IMR-90 (cell line): ENCODE measurements around the gene PAK6. TPM values are rescaled to one million over a fixed set of nuclear protein-coding genes. Genes with fewer than 3 reads are reported as not detected.

ENCODE experiments used
- ATAC-seq: fragments of 200-7000 bp; cut with Tn5 transposase; 2 replicates; pipeline ENCODE4 v1.9.1; 2020; ENCODE audit warnings: low read depth, mild to moderate bottlenecking, moderate library complexity
- BruUV-seq: library from RNA; stranded (reverse); fragments of 400-500 nt; replicated peaks from 2 replicates; lab custom pipeline; 2021; lab: Mats Ljungman, UMichigan
- CTCF ChIA-PET: fragments of 300-600 bp; formaldehyde crosslinking; extraction: SDS; loops from one replicate; lab custom pipeline; 2021; ENCODE audit warnings: antibody characterized with exemption; lab: Yijun Ruan, JAX
- POLR2A ChIA-PET: fragments of 300-600 bp; sonication (Branson Sonifier 250); formaldehyde crosslinking; loops from one replicate; lab custom pipeline; 2022; ENCODE audit warnings: antibody characterized with exemption; ENCODE audit not compliant: unreplicated experiment; lab: Charles Lee
- DNase-seq: peaks from one replicate; pipeline ENCODE4 v3.0.0; 2013
- H2AFZ ChIP-seq: replicated peaks from 2 replicates; pipeline ENCODE3; 2013; ENCODE audit warnings: low read length, mild to moderate bottlenecking; ENCODE audit not compliant: poor library complexity
- H2AK5ac ChIP-seq: 2 replicates; pipeline ENCODE4 v1.6.1; 2013; ENCODE audit warnings: low read depth, low read length, inconsistent platforms
- H2AK9ac ChIP-seq: replicated peaks from 2 replicates; pipeline ENCODE3; 2013; ENCODE audit warnings: mild to moderate bottlenecking, low read depth, low read length, moderate library complexity; ENCODE audit not compliant: poor library complexity
- H2BK120ac ChIP-seq: 2 replicates; pipeline ENCODE4 v1.6.1; 2013; ENCODE audit warnings: low read depth, low read length, inconsistent platforms
- H2BK15ac ChIP-seq: 3 replicates; pipeline ENCODE4 v1.6.1; 2013; ENCODE audit warnings: low read depth, low read length, inconsistent platforms
- H2BK20ac ChIP-seq: 2 replicates; pipeline ENCODE4 v1.6.1; 2013; ENCODE audit warnings: low read depth, mild to moderate bottlenecking, inconsistent platforms, low read length, moderate library complexity
- H2BK5ac ChIP-seq: 2 replicates; pipeline ENCODE4 v1.6.1; 2013; ENCODE audit warnings: mild to moderate bottlenecking, low read depth, low read length, inconsistent platforms; ENCODE audit not compliant: poor library complexity, severe bottlenecking
- H3K14ac ChIP-seq: replicated peaks from 2 replicates; pipeline ENCODE4 v1.6.1; 2013; ENCODE audit warnings: low read depth, low read length, inconsistent platforms
- H3K18ac ChIP-seq: 2 replicates; pipeline ENCODE4 v1.6.1; 2013; ENCODE audit warnings: low read depth, low read length, control low read depth
- H3K23ac ChIP-seq: 2 replicates; pipeline ENCODE4 v1.6.1; 2013; ENCODE audit warnings: low read depth, low read length, inconsistent platforms
- H3K27ac ChIP-seq: 2 replicates; pipeline ENCODE4 v1.5.1; 2013; ENCODE audit warnings: mild to moderate bottlenecking, control low read depth, low read length; ENCODE audit not compliant: insufficient read depth
- H3K27me3 ChIP-seq: 2 replicates; pipeline ENCODE4 v1.6.1; 2013; ENCODE audit warnings: low read length; ENCODE audit not compliant: control insufficient read depth, insufficient read depth
- H3K36me3 ChIP-seq: 2 replicates; pipeline ENCODE4 v1.6.1; 2013; ENCODE audit warnings: low read length, mixed read lengths; ENCODE audit not compliant: control insufficient read depth, insufficient read depth
- H3K4ac ChIP-seq: 2 replicates; pipeline ENCODE4 v1.6.1; 2013; ENCODE audit warnings: low read depth, low read length, inconsistent platforms
- H3K4me1 ChIP-seq: 2 replicates; pipeline ENCODE4 v1.6.1; 2013; ENCODE audit warnings: low read length, mixed read lengths; ENCODE audit not compliant: control insufficient read depth, insufficient read depth
- H3K4me2 ChIP-seq: 2 replicates; pipeline ENCODE4 v1.6.1; 2013; ENCODE audit warnings: low read depth, mild to moderate bottlenecking, control low read depth, low read length, moderate library complexity
- H3K4me3 ChIP-seq: 2 replicates; pipeline ENCODE4 v1.5.1; 2013; ENCODE audit warnings: low read depth, mild to moderate bottlenecking, control low read depth, low read length, moderate library complexity; ENCODE audit not compliant: insufficient read depth
- H3K56ac ChIP-seq: 2 replicates; pipeline ENCODE4 v1.6.1; 2013; ENCODE audit warnings: low read length, inconsistent platforms; ENCODE audit not compliant: insufficient read depth; ENCODE audit errors: extremely low read depth
- H3K79me1 ChIP-seq, 2 experiments: 2 replicates each; pipeline ENCODE4 v1.6.1; 2013; ENCODE audit warnings: low read length in 2 of 2, inconsistent platforms in 1 of 2, low read depth in 1 of 2
- H3K9ac ChIP-seq: 2 replicates; pipeline ENCODE4 v1.6.1; 2013; ENCODE audit warnings: low read depth, low read length, control low read depth
- H3K9me1 ChIP-seq: 2 replicates; pipeline ENCODE4 v1.6.1; 2013; ENCODE audit warnings: low read length, inconsistent platforms; ENCODE audit not compliant: insufficient read depth
- H3K9me3 ChIP-seq: 2 replicates; pipeline ENCODE4 v1.6.1; 2013; ENCODE audit warnings: low read length; ENCODE audit not compliant: control insufficient read depth, insufficient read depth
- H4K20me1 ChIP-seq: 2 replicates; pipeline ENCODE4 v1.6.1; 2013; ENCODE audit warnings: low read length, inconsistent platforms; ENCODE audit not compliant: insufficient read depth
- H4K5ac ChIP-seq: 2 replicates; pipeline ENCODE4 v1.6.1; 2013; ENCODE audit warnings: mild to moderate bottlenecking, low read depth, low read length, control low read depth
- H4K8ac ChIP-seq, 2 experiments: 2 replicates each; pipeline ENCODE4 v1.6.1; 2013; ENCODE audit warnings: low read depth in 2 of 2, low read length in 2 of 2, control low read depth in 1 of 2, inconsistent platforms in 1 of 2
- H4K91ac ChIP-seq: 2 replicates; pipeline ENCODE4 v1.6.1; 2013; ENCODE audit warnings: low read depth, low read length, inconsistent platforms; ENCODE audit not compliant: insufficient read depth
- BHLHE40 ChIP-seq: fragments of 150-350 bp; IDR thresholded peaks from 2 replicates; pipeline ENCODE4 v1.6.1; 2016; ENCODE audit warnings: mild to moderate bottlenecking, low read depth, low read length
- CEBPB ChIP-seq: IDR thresholded peaks from 2 replicates; pipeline ENCODE4 v1.6.1; 2012; ENCODE audit warnings: low read depth, low read length, improper control_type of control experiment
- CHD1 ChIP-seq: IDR thresholded peaks from 2 replicates; pipeline ENCODE4 v1.6.1; 2012; ENCODE audit warnings: low read depth, low read length, improper control_type of control experiment
- CTCF ChIP-seq: conservative IDR thresholded peaks from 2 replicates; pipeline ENCODE4 v1.5.1; 2012; ENCODE audit warnings: mild to moderate bottlenecking, low read depth, low read length, improper control_type of control experiment
- ELK1 ChIP-seq: fragments of 150-350 bp; IDR thresholded peaks from 2 replicates; pipeline ENCODE4 v1.6.1; 2016; ENCODE audit warnings: low read depth, mild to moderate bottlenecking, low read length, moderate library complexity, borderline replicate concordance
- FOS ChIP-seq: fragments of 150-350 bp; IDR thresholded peaks from 2 replicates; pipeline ENCODE4 v1.6.1; 2016; ENCODE audit warnings: low read depth, low read length
- MAFK ChIP-seq: IDR thresholded peaks from 2 replicates; pipeline ENCODE4 v1.6.1; 2012; ENCODE audit warnings: low read depth, low read length, improper control_type of control experiment
- MAZ ChIP-seq: IDR thresholded peaks from 2 replicates; pipeline ENCODE4 v1.6.1; 2012; ENCODE audit warnings: low read depth, mild to moderate bottlenecking, low read length, improper control_type of control experiment, moderate library complexity, borderline replicate concordance
- MXI1 ChIP-seq: IDR thresholded peaks from 2 replicates; pipeline ENCODE4 v1.6.1; 2012; ENCODE audit warnings: low read depth, mild to moderate bottlenecking, low read length, moderate library complexity, borderline replicate concordance
- NFE2L2 ChIP-seq: fragments of 150-350 bp; IDR thresholded peaks from 2 replicates; pipeline ENCODE4 v1.6.1; 2016; ENCODE audit warnings: low read depth, mild to moderate bottlenecking, low read length
- POLR2A ChIP-seq: IDR thresholded peaks from 2 replicates; pipeline ENCODE4 v1.6.1; 2012; ENCODE audit warnings: mild to moderate bottlenecking, low read depth, low read length
- RAD21 ChIP-seq: IDR thresholded peaks from 2 replicates; pipeline ENCODE4 v1.6.1; 2012; ENCODE audit warnings: low read length, improper control_type of control experiment
- RCOR1 ChIP-seq: IDR thresholded peaks from 2 replicates; pipeline ENCODE4 v1.6.1; 2012; ENCODE audit warnings: mild to moderate bottlenecking, low read length, improper control_type of control experiment; ENCODE audit not compliant: insufficient replicate concordance
- RFX5 ChIP-seq: IDR thresholded peaks from 2 replicates; pipeline ENCODE4 v1.8.0; 2012; ENCODE audit warnings: low read depth, mild to moderate bottlenecking, low read length, moderate library complexity
- SMC3 ChIP-seq: fragments of 150-350 bp; IDR thresholded peaks from 2 replicates; pipeline ENCODE4 v1.6.1; 2016; ENCODE audit warnings: low read depth, mild to moderate bottlenecking, antibody characterized with exemption, low read length, moderate library complexity
- USF2 ChIP-seq: fragments of 150-350 bp; IDR thresholded peaks from 2 replicates; pipeline ENCODE4 v1.6.1; 2017; ENCODE audit warnings: mild to moderate bottlenecking, antibody characterized with exemption, low read length, low read depth
- WGBS, 2 experiments: methylation state at CpG; one replicate each; pipeline versions ENCODE4 v1.1.5 to v1.1.7; 2013; ENCODE audit warnings: missing lambda C conversion rate in 2 of 2; ENCODE audit not compliant: insufficient read length in 1 of 2; ENCODE audit errors: extremely low coverage in 2 of 2; 5-methylcytosine and 5-hydroxymethylcytosine counted together
- dilution Hi-C: fragments of 300-500 bp; cut with HindIII; formaldehyde crosslinking; loops from one replicate; pipeline ENCODE4 v1.14.3; 2018; ENCODE audit warnings: low sequenced_read_pairs; ENCODE audit not compliant: unreplicated experiment
- in situ Hi-C: fragments of 300-500 bp; cut with MboI; formaldehyde crosslinking; loops from 3 replicates; pipeline ENCODE4 v1.14.3; 2019; ENCODE audit warnings: low sequenced_read_pairs, inconsistent platforms, mixed read lengths
- intact Hi-C: fragments of 100-400 bp; cut with micrococcal nuclease; formaldehyde crosslinking; loops from 2 replicates; pipeline ENCODE4 v1.10.0; 2022
- polyA plus RNA-seq, 3 experiments: library from polyadenylated mRNA; depleted of rRNA; stranded (reverse); fragments of >200 nt; gene quantifications; 2 replicates each; pipeline ENCODE4 v1.2.3, GENCODE V29; 2012; ENCODE audit warnings: low replicate concordance in 1 of 3
- total RNA-seq: library from RNA; depleted of rRNA; stranded (reverse); fragments of >200 nt; gene quantifications from 2 replicates; pipeline ENCODE4 v1.2.3, GENCODE V29; 2012

The PAK6 gene
- total and polyA plus RNA-seq, 2 of the 4 experiments (the other 2 are of a cell fraction), result 0.21 TPM; not detected in 1

- H2BK15ac ChIP-seq, result no peak overlapping the region
- no peak overlapping the region for H2BK120ac ChIP-seq
- H4K91ac ChIP-seq, result no peak overlapping the region
- no peak overlapping the region for H4K8ac ChIP-seq
- H4K5ac ChIP-seq, result no peak overlapping the region
- H3K36me3 ChIP-seq, result no peaks in the 10 kb centered on the region
- H2AK5ac ChIP-seq, result no peak overlapping the region
- WGBS, 2 experiments, result no CpG with 5 or more reads among the region's 4 CpGs
- TF ChIP-seq BHLHE40 (no peak), SMC3 (no peak), NFE2L2 (no peak), RFX5 (no peak), MAZ (no peak), RAD21 (no peak), CEBPB (no peak), POLR2A (no peak), ELK1 (no peak), CTCF (no peak), FOS (no peak), MXI1 (no peak), CHD1 (no peak), RCOR1 (no peak), MAFK (no peak), USF2 (no peak)
- no peaks in the 10 kb centered on the region for H4K20me1 ChIP-seq
- H3K4me2 ChIP-seq, result no peak overlapping the region
- H3K27ac ChIP-seq, result no peak overlapping the region
- no peak overlapping the region for H3K56ac ChIP-seq
- no peak overlapping the region for H3K14ac ChIP-seq
- no peaks in the 10 kb centered on the region for H3K9me3 ChIP-seq
- H2BK20ac ChIP-seq, result no peak overlapping the region
- no peaks in the 10 kb centered on the region for H3K27me3 ChIP-seq
- H3K4me3 ChIP-seq, result no peak overlapping the region
- dilution Hi-C loops (no loop called here), intact Hi-C loops (loop anchor here (5.0 kb wide), 1 partner anchor 162 kb away; the partner anchor contains the start of gene BMF), in situ Hi-C loops (loop anchor here (5.0 kb wide), 2 partner anchors 52 to 222 kb away; no protein-coding TSS in a partner anchor)
- peaks cover 8% of the 10 kb centered on the region for H3K4me1 ChIP-seq
- ATAC-seq (no peak), DNase-seq (no peak)
- CTCF ChIA-PET, result no interaction called here
- no peak overlapping the region for H3K9ac ChIP-seq
- no peak overlapping the region for H3K18ac ChIP-seq
- POLR2A ChIA-PET, result interaction anchor here (0.6 kb wide), 1 partner anchor 14 kb away, joined by 3 read pairs; no protein-coding TSS in a partner anchor
- no peak overlapping the region for H2AK9ac ChIP-seq
- H3K4ac ChIP-seq, result no peak overlapping the region
- no peaks in the 10 kb centered on the region for H3K79me1 ChIP-seq
- H2AFZ ChIP-seq, result no peak overlapping the region
- no peak overlapping the region for H3K23ac ChIP-seq
- BruUV-seq, result no TSS peak
- H3K9me1 ChIP-seq, result peaks cover 5% of the 10 kb centered on the region
- H2BK5ac ChIP-seq, result no peak overlapping the region
Measured at GRCh38 chr15:40269604-40270003, 30.7 kb downstream of the PAK6 start.
